Neuronal stem cell (in vitro differentiated cells): ENCODE data around the gene GRID1.

Experiments
- DNase-seq: peaks from one replicate; pipeline ENCODE4 v3.0.0-alpha.2; 2013; ENCODE audit warnings: low spot score
- H2AFZ ChIP-seq: one replicate; pipeline ENCODE4 v1.6.1; 2013; ENCODE audit warnings: mild to moderate bottlenecking, low read length, inconsistent platforms
- H2AK5ac ChIP-seq: 2 replicates; pipeline ENCODE4 v1.6.1; 2013; ENCODE audit warnings: low read depth, mild to moderate bottlenecking, inconsistent platforms, low read length, moderate library complexity, mixed read lengths
- H2BK120ac ChIP-seq: 2 replicates; pipeline ENCODE4 v1.6.1; 2013; ENCODE audit warnings: low read depth, mild to moderate bottlenecking, inconsistent platforms, low read length, moderate library complexity, mixed read lengths
- H2BK12ac ChIP-seq: one replicate; pipeline ENCODE4 v1.6.1; 2013; ENCODE audit warnings: low read length, inconsistent platforms
- H2BK15ac ChIP-seq: 2 replicates; pipeline ENCODE4 v1.6.1; 2013; ENCODE audit warnings: mild to moderate bottlenecking, low read length, inconsistent platforms, mixed read lengths
- H2BK5ac ChIP-seq: one replicate; pipeline ENCODE4 v1.6.1; 2013; ENCODE audit warnings: inconsistent platforms, mild to moderate bottlenecking, low read length, moderate library complexity
- H3K14ac ChIP-seq: one replicate; pipeline ENCODE4 v1.6.1; 2013; ENCODE audit warnings: low read length, inconsistent platforms
- H3K18ac ChIP-seq: 2 replicates; pipeline ENCODE4 v1.6.1; 2013; ENCODE audit warnings: low read length, inconsistent platforms
- H3K23ac ChIP-seq: 2 replicates; pipeline ENCODE4 v1.6.1; 2013; ENCODE audit warnings: low read depth, mild to moderate bottlenecking, mixed read lengths, low read length, inconsistent platforms; ENCODE audit not compliant: poor library complexity
- H3K27ac ChIP-seq: replicated peaks from 3 replicates; pipeline ENCODE4 v1.5.1; 2013; ENCODE audit warnings: low read length, inconsistent platforms
- H3K27me3 ChIP-seq, 3 experiments: 2 replicates each; pipeline ENCODE4 v1.6.1; 2013; ENCODE audit warnings: low read length in 3 of 3, mild to moderate bottlenecking in 2 of 3, inconsistent platforms in 1 of 3, low read depth in 1 of 3, mixed read lengths in 1 of 3, moderate library complexity in 1 of 3; ENCODE audit not compliant: control insufficient read depth in 3 of 3, insufficient read depth in 3 of 3
- H3K36me3 ChIP-seq, 2 donors: replicated peaks in 1 of 2; 2 replicates each; pipeline ENCODE4 v1.6.1; 2013; ENCODE audit warnings: low read length in 2 of 2; ENCODE audit not compliant: control insufficient read depth in 2 of 2, insufficient read depth in 2 of 2
- H3K4ac ChIP-seq: 2 replicates; pipeline ENCODE4 v1.6.1; 2013; ENCODE audit warnings: inconsistent platforms, mild to moderate bottlenecking, low read length, moderate library complexity
- H3K4me1 ChIP-seq, 2 donors: 1 replicate in 1 of 2; 2 replicates in 1 of 2; pipeline ENCODE4 v1.6.1; 2013; ENCODE audit warnings: low read length in 2 of 2, low read depth in 1 of 2; ENCODE audit not compliant: control insufficient read depth in 2 of 2, insufficient read depth in 1 of 2
- H3K4me2 ChIP-seq: one replicate; pipeline ENCODE4 v1.6.1; 2013; ENCODE audit warnings: mild to moderate bottlenecking, low read length, inconsistent platforms; ENCODE audit not compliant: insufficient read depth, poor library complexity, severe bottlenecking
- H3K4me3 ChIP-seq, 2 donors: 2 replicates each; pipeline ENCODE4 v1.5.1; 2013; ENCODE audit warnings: low read length in 2 of 2, mild to moderate bottlenecking in 2 of 2, inconsistent platforms in 1 of 2, moderate library complexity in 1 of 2
- H3K79me1 ChIP-seq: one replicate; pipeline ENCODE4 v1.6.1; 2013; ENCODE audit warnings: low read depth, mild to moderate bottlenecking, inconsistent platforms, low read length, moderate library complexity
- H3K9ac ChIP-seq: one replicate; pipeline ENCODE4 v1.6.1; 2013; ENCODE audit warnings: mild to moderate bottlenecking, low read depth, low read length, inconsistent platforms; ENCODE audit not compliant: poor library complexity
- H3K9me3 ChIP-seq, 2 donors: replicated peaks in 1 of 2; 2 replicates each; pipeline versions ENCODE3 to v1.6.1; 2013; ENCODE audit warnings: low read length in 2 of 2, mild to moderate bottlenecking in 2 of 2, inconsistent platforms in 1 of 2, low read depth in 1 of 2, mixed read lengths in 1 of 2, moderate library complexity in 1 of 2; ENCODE audit not compliant: control insufficient read depth in 2 of 2, insufficient read depth in 1 of 2
- H4K8ac ChIP-seq: one replicate; pipeline ENCODE4 v1.6.1; 2013; ENCODE audit warnings: low read depth, mild to moderate bottlenecking, inconsistent platforms, low read length, moderate library complexity
- H4K91ac ChIP-seq: one replicate; pipeline ENCODE4 v1.6.1; 2013; ENCODE audit warnings: low read length, low read depth, mild to moderate bottlenecking, inconsistent platforms; ENCODE audit not compliant: poor library complexity
- WGBS, 2 donors: extraction: QIAGEN DNeasy Blood & Tissue Kit; methylation state at CpG; one replicate each; pipeline ENCODE4 v1.1.7; 2013; ENCODE audit warnings: missing lambda C conversion rate in 2 of 2, mixed read lengths in 1 of 2; ENCODE audit not compliant: insufficient read length in 2 of 2, insufficient replicate concordance in 1 of 2; ENCODE audit errors: extremely low coverage in 2 of 2; 5-methylcytosine and 5-hydroxymethylcytosine counted together

The GRID1 gene

GRCh38 chr10:85789125-85789524 lies 577.5 kb downstream of the GRID1 start:
- Histone ChIP-seq H3K27me3 (no peaks in the 10 kb centered on the region), H3K4me2 (no peak overlapping the region), H3K27ac (no peak overlapping the region), H2BK12ac (no peak overlapping the region), H3K36me3 (no peaks in the 10 kb centered on the region), H3K9ac (no peak overlapping the region), H3K79me1 (no peaks in the 10 kb centered on the region), H2BK5ac (no peak overlapping the region), H2AFZ (no peak overlapping the region), H3K14ac (no peak overlapping the region), H3K4me3 (no peak overlapping the region), H2BK120ac (no peak overlapping the region), H3K4me1 (peaks cover 0 to 7% of the 10 kb centered on the region in 2 donors), H2AK5ac (no peak overlapping the region), H3K18ac (no peak overlapping the region), H3K23ac (no peak overlapping the region), H4K8ac (no peak overlapping the region), H3K9me3 (no peaks in the 10 kb centered on the region), H3K4ac (no peak overlapping the region), H4K91ac (no peak overlapping the region), H2BK15ac (no peak overlapping the region)
- no peak for DNase-seq
- WGBS, 2 donors, result no CpG with 5 or more reads among the region's 3 CpGs

GRCh38 chr10:85788570-85788969 lies 578.0 kb downstream of the GRID1 start:
- H3K27me3 ChIP-seq, result no peaks in the 10 kb centered on the region
- no CpG with 5 or more reads among the region's 4 CpGs for WGBS, 2 donors
- no peak overlapping the region for H3K18ac ChIP-seq
- no peak overlapping the region for H3K4me3 ChIP-seq
- H2BK120ac ChIP-seq, result no peak overlapping the region
- H3K27ac ChIP-seq, result no peak overlapping the region
- H3K4ac ChIP-seq, result no peak overlapping the region
- H3K4me1 ChIP-seq, result peaks cover 0 to 7% of the 10 kb centered on the region in 2 donors
- no peak overlapping the region for H4K8ac ChIP-seq
- H3K9me3 ChIP-seq, result no peaks in the 10 kb centered on the region
- DNase-seq, result no peak
- no peak overlapping the region for H3K23ac ChIP-seq
- no peaks in the 10 kb centered on the region for H3K79me1 ChIP-seq
- no peak overlapping the region for H2AFZ ChIP-seq
- no peak overlapping the region for H4K91ac ChIP-seq
- no peak overlapping the region for H3K14ac ChIP-seq
- H3K36me3 ChIP-seq, result no peaks in the 10 kb centered on the region
- H3K9ac ChIP-seq, result no peak overlapping the region
- H2BK5ac ChIP-seq, result no peak overlapping the region
- H2BK12ac ChIP-seq, result no peak overlapping the region
- H2BK15ac ChIP-seq, result no peak overlapping the region
- H2AK5ac ChIP-seq, result no peak overlapping the region
- no peak overlapping the region for H3K4me2 ChIP-seq

- no CpG with 5 or more reads among the region's 3 CpGs for WGBS, 2 donors
- no peak for DNase-seq
Measured at GRCh38 chr10:85787881-85788280, 578.7 kb downstream of the GRID1 start.

GRCh38 chr10:85787393-85787792 lies 579.2 kb downstream of the GRID1 start:
- Histone ChIP-seq H3K79me1 (no peaks in the 10 kb centered on the region), H2AFZ (no peak overlapping the region), H3K9ac (no peak overlapping the region), H3K9me3 (no peaks in the 10 kb centered on the region), H3K4ac (no peak overlapping the region), H3K18ac (peak overlapping the region; percentile 44), H2BK5ac (peak overlapping the region; percentile 2), H4K8ac (no peak overlapping the region), H3K23ac (peak overlapping the region; percentile 13), H3K4me2 (no peak overlapping the region), H3K27ac (no peak overlapping the region), H3K4me3 (no peak overlapping the region), H3K14ac (no peak overlapping the region), H3K4me1 (peaks cover 0 to 7% of the 10 kb centered on the region in 2 donors), H2AK5ac (no peak overlapping the region), H3K36me3 (no peaks in the 10 kb centered on the region), H2BK12ac (no peak overlapping the region), H3K27me3 (no peaks in the 10 kb centered on the region), H2BK15ac (no peak overlapping the region), H4K91ac (no peak overlapping the region), H2BK120ac (no peak overlapping the region)
- no peak for DNase-seq
- WGBS, 2 donors, result no CpG with 5 or more reads among the region's 5 CpGs

More at GRCh38 chr10:85787881-85788280, 578.7 kb downstream of the GRID1 start:
- H3K4ac ChIP-seq, result no peak overlapping the region
- H2BK12ac ChIP-seq, result no peak overlapping the region
- H2AK5ac ChIP-seq, result no peak overlapping the region
- H3K9me3 ChIP-seq, result no peaks in the 10 kb centered on the region
- H3K23ac ChIP-seq, result no peak overlapping the region
- H3K79me1 ChIP-seq, result no peaks in the 10 kb centered on the region
- no peak overlapping the region for H4K8ac ChIP-seq
- no peak overlapping the region for H2AFZ ChIP-seq
- H3K9ac ChIP-seq, result no peak overlapping the region
- no peaks in the 10 kb centered on the region for H3K27me3 ChIP-seq
- H3K36me3 ChIP-seq, result no peaks in the 10 kb centered on the region
- H3K14ac ChIP-seq, result no peak overlapping the region
- no peak overlapping the region for H3K27ac ChIP-seq
- peaks cover 0 to 7% of the 10 kb centered on the region in 2 donors for H3K4me1 ChIP-seq
- H2BK5ac ChIP-seq, result no peak overlapping the region
- H2BK120ac ChIP-seq, result no peak overlapping the region
- H3K4me2 ChIP-seq, result no peak overlapping the region
- H2BK15ac ChIP-seq, result no peak overlapping the region
- no peak overlapping the region for H3K4me3 ChIP-seq
- H3K18ac ChIP-seq, result no peak overlapping the region
- no peak overlapping the region for H4K91ac ChIP-seq
